ENCODE data around the gene RIPOR3. TPM values are rescaled to one million over a fixed set of nuclear protein-coding genes. Genes with fewer than 3 reads are reported as not detected.

Gene RIPOR3
- total and polyA plus RNA-seq, 9 of the 15 experiments (the other 6 are each of a cell fraction or from before 2014, with no cell fraction given), result 3.3 to 62.7 (median 21.4) TPM

DNA sequence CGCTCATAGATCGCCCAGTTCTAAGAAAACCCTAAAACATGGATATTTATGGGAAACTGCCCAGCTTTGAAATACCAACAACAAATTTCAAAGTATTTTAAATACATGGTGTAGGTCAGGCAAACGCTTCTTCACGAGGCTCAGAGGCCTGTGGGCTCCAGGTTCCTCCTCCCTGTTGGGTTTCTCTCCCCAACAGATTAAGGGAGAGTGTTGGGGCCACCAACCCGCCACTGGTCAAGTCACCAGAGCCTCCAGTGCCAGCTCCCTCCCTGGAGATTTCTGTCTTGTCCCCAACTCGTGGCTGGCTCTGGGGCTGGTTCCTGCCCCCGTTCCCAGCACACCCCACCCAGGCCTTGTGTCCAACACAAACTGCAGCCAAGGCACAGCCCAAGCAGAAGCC lies 93.3 kb downstream of the RIPOR3 start (continued):
- TF ChIP-seq SAFB (IDR thresholded peaks at IDR 0.05; ENCODE audit: borderline replicate concordance, low read depth, low read length) (no peak), XRCC3 (IDR thresholded peaks at IDR 0.05) (no peak)
- TF ChIP-seq, protein P1, sequence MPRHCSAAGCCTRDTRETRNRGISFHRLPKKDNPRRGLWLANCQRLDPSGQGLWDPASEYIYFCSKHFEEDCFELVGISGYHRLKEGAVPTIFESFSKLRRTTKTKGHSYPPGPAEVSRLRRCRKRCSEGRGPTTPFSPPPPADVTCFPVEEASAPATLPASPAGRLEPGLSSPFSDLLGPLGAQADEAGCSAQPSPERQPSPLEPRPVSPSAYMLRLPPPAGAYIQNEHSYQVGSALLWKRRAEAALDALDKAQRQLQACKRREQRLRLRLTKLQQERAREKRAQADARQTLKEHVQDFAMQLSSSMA (CRISPR knock-in tag; IDR thresholded peaks at IDR 0.05), result no peak
- TF ChIP-seq, protein P2, sequence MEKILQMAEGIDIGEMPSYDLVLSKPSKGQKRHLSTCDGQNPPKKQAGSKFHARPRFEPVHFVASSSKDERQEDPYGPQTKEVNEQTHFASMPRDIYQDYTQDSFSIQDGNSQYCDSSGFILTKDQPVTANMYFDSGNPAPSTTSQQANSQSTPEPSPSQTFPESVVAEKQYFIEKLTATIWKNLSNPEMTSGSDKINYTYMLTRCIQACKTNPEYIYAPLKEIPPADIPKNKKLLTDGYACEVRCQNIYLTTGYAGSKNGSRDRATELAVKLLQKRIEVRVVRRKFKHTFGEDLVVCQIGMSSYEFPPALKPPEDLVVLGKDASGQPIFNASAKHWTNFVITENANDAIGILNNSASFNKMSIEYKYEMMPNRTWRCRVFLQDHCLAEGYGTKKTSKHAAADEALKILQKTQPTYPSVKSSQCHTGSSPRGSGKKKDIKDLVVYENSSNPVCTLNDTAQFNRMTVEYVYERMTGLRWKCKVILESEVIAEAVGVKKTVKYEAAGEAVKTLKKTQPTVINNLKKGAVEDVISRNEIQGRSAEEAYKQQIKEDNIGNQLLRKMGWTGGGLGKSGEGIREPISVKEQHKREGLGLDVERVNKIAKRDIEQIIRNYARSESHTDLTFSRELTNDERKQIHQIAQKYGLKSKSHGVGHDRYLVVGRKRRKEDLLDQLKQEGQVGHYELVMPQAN (IDR thresholded peaks at IDR 0.05; ENCODE audit: borderline replicate concordance), result no peak

DNA sequence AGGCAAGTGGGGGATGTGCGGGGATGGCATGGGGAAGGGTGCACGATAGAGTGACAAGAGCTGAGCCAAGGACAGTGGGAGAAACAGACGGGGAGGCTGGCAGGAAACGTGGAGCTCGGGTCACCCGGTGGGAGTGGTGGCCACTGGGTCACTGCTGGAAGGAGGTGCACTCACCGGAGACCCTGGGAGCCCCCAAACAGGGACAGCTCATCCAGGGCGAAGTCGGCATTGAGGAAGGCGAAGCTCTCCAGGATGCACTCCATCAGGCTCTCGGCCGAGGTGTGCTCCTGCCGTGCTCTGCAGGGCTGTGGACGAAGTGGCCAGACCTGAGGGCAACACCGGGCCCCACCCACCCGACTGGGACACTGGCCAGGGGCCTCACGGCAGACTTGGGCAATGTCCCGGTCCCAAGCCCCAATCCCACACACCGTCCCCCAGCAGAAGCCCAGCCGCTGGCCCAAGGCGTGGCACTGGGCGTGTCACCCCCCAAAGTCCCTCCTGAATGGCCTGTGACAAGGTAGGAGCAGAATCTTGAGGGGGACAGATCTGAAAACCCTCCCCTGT lies 93.9 kb downstream of the RIPOR3 start:
- ATAC-seq, result no peak; the same call in 2 of the 3 replicates
- DNase-seq (ENCODE audit: extremely low read depth in 1 of 4, low spot score in 3 of 4), result no peak
- no peak overlapping the region for H3K27ac ChIP-seq (ENCODE audit: extremely low read depth, low read depth, low read length)
- ChIA-PET CTCF (ENCODE audit: low intra/inter-chr PET ratio) (no interaction called here), POLR2A (interaction anchor here (0.6 to 2.0 kb wide), 2 partner anchors 9 to 120 kb away, joined by 3 to 5 read pairs; no protein-coding TSS in a partner anchor)
- BruUV-seq (replicated peaks), result no TSS peak
- FAIRE-seq, result no peak
- intact Hi-C loops (cut with micrococcal nuclease), result loop anchor here (5.0 kb wide), 1 partner anchor 190 kb away; no protein-coding TSS in a partner anchor
- H3K4me2 ChIP-seq (ENCODE audit: insufficient read depth, low read length), result no peak overlapping the region
- H3K9ac ChIP-seq (ENCODE audit: insufficient read depth in 1 of 2, low read depth in 2 of 2, low read length in 2 of 2), result peak overlapping the region in 1 of 2 experiments; percentile 4; a peak in 1 of 4 replicates
- no peak overlapping the region for H2AFZ ChIP-seq (ENCODE audit: low read depth, low read length)
- H3K4me1 ChIP-seq (replicated peaks in 1 of 2; ENCODE audit: control insufficient read depth in 2 of 2, insufficient read depth in 2 of 2, low read length in 2 of 2), result peaks cover 0 to 24% of the 10 kb centered on the region in 2 experiments; a peak in 2 of 5 replicates
- no peaks in the 10 kb centered on the region for H4K20me1 ChIP-seq (replicated peaks; ENCODE audit: control insufficient read depth, insufficient read depth, low read length)
- H3K4me3 ChIP-seq, result no peak overlapping the region
- TF ChIP-seq RBM22 (IDR thresholded peaks at IDR 0.05; ENCODE audit: low read depth, low read length, poor library complexity, severe bottlenecking) (peak; percentile 24), POLR2A (conservative IDR thresholded peaks at IDR 0.05) (peak; percentile 29), ZNF445 (CRISPR knock-in tag; IDR thresholded peaks at IDR 0.05; ENCODE audit: low read depth) (no peak), POLR2G (IDR thresholded peaks at IDR 0.05; ENCODE audit: low read depth, low read length) (peak; percentile 70), RB1 (IDR thresholded peaks at IDR 0.05; ENCODE audit: low read depth) (no peak)
- TF ChIP-seq, protein P3, sequence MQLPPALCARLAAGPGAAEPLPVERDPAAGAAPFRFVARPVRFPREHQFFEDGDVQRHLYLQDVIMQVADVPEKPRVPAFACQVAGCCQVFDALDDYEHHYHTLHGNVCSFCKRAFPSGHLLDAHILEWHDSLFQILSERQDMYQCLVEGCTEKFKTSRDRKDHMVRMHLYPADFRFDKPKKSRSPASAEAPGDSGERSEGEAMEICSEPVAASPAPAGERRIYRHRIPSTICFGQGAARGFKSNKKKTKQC (CRISPR knock-in tag; IDR thresholded peaks at IDR 0.05), result no peak
- in situ Hi-C loops (cut with MboI), result no loop called here
- WGBS (ENCODE audit: insufficient coverage, low coverage, missing lambda C conversion rate), result 92% methylated on average over 15 of the region's 22 CpGs
- H3K27me3 ChIP-seq (ENCODE audit: control insufficient read depth in 2 of 2, insufficient read depth in 2 of 2, low read length in 2 of 2), result no peaks in the 10 kb centered on the region
- no peaks in the 10 kb centered on the region for H3K9me3 ChIP-seq (replicated peaks; ENCODE audit: control insufficient read depth, insufficient read depth, low read depth, low read length)
- H3K79me2 ChIP-seq (ENCODE audit: control insufficient read depth, insufficient read depth, low read length), result no peaks in the 10 kb centered on the region
- no peaks in the 10 kb centered on the region for H3K9me1 ChIP-seq (ENCODE audit: control insufficient read depth, insufficient read depth, low read length)
- H3K36me3 ChIP-seq (ENCODE audit: control insufficient read depth, insufficient read depth, low read length), result peaks cover 57% of the 10 kb centered on the region

Data from K562 (cell line).